ENCODE results near the gene FXYD4. TPM values are rescaled to one million over a fixed set of nuclear protein-coding genes. Genes with fewer than 3 reads are reported as not detected.

The FXYD4 gene
- total RNA-seq, 4 donors from 2014 or later: not detected

DNA sequence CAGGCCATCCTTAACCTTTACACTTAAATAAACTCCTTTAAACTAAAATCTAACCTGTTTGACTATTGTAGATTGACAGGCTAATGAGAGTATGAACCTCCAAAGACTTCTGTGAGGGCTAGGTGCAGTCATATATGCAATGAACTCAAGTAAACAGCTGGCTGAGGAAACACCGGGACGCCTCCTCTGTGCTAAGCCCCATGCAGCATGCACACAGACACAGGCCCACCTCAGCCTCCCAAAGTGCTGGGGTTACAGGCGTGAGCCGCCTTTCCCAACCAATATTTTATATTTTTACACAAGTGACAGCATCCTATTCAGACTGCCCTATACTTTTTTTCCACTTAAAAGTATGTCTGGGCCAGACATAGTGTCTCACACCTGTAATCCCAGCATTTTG, 1.5 kb upstream of the FXYD4 start:
- DNase-seq (ENCODE audit: low spot score) (no peak), ATAC-seq (ENCODE audit: low FRiP score) (no peak)
- TF ChIP-seq, protein P1, sequence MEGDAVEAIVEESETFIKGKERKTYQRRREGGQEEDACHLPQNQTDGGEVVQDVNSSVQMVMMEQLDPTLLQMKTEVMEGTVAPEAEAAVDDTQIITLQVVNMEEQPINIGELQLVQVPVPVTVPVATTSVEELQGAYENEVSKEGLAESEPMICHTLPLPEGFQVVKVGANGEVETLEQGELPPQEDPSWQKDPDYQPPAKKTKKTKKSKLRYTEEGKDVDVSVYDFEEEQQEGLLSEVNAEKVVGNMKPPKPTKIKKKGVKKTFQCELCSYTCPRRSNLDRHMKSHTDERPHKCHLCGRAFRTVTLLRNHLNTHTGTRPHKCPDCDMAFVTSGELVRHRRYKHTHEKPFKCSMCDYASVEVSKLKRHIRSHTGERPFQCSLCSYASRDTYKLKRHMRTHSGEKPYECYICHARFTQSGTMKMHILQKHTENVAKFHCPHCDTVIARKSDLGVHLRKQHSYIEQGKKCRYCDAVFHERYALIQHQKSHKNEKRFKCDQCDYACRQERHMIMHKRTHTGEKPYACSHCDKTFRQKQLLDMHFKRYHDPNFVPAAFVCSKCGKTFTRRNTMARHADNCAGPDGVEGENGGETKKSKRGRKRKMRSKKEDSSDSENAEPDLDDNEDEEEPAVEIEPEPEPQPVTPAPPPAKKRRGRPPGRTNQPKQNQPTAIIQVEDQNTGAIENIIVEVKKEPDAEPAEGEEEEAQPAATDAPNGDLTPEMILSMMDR (IDR thresholded peaks at IDR 0.05): no peak

DNA sequence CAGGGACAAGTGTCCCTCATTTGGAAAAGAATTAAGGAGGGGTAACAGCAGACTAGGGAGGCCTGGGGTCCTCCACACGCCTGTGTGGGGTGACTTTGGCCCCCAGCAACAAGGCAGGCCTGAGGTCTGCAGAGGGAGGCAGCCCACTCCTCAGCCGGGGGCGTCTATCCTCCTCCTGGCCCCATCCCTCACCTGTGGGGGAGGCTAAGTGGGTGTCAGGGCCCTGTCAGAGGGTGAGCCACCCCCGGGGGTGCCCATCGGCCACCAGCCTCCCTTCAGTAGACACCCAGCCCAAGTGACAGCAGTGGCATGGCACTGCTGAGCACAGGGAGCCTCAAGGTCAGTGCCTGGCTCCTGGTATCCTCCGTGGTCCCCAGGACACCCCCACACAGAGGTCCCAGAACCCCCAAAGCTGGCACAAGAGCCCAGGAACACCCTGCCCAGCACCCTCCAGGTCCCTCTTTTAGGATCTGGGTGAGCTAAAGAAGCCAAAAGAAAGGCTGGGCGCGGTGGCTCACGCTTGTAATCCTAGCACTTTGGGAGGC, 693 bp upstream of the FXYD4 start:
- DNase-seq (ENCODE audit: low spot score) (no peak), ATAC-seq (ENCODE audit: low FRiP score) (no peak)
- TF ChIP-seq, protein P1 (IDR thresholded peaks at IDR 0.05): no peak

DNA sequence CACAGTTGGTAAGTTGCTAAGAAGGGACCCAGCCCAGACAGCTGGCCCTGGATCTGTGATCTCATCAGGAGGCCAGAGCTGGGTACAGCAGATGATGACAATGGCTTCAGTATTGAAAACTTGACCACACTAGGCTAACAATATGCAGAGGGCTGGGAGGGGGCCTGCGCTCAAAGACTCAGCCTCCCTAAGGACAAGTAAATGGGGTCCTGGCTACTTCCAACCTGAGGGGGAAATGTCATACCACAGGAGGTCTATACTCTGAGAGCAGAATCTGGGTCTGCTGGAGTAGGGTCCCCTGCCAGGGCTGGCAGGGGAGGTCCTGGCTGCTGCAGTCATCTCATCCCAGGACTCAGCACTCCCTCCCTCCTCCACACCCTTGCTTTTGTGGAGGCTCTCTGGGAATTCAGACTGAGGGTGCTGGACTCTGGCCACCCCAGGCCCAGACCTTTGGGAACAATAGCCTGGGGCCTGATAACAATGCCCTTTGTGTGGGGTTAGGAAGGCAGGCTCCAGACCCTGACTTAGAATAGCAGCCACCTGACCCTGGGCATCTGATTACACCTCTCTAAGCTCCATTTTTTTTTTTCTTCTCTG, 1.4 kb downstream of the FXYD4 start:
- TF ChIP-seq, protein P1 (IDR thresholded peaks at IDR 0.05): no peak
- no peak for DNase-seq (ENCODE audit: low spot score)
- ATAC-seq (ENCODE audit: low FRiP score): no peak

DNA sequence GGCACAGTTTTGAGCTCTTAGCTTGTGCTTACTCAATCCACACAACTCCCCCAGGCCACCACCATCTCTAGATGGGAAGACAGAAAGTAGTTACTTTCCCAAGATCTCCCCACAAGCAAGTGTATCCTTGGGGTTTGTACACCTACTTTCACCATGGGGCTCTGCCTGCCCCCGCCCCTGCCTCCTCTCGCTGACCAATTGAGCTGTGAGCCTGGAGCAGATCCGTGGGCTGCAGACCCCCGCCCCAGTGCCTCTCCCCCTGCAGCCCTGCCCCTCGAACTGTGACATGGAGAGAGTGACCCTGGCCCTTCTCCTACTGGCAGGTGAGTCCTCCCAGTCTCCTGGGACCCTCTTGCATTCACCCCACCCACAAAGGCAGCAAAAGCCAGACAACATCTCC, 2.0 kb downstream of the FXYD4 start:
- TF ChIP-seq, protein P1 (IDR thresholded peaks at IDR 0.05): no peak
- no peak for ATAC-seq (ENCODE audit: low FRiP score)
- DNase-seq (ENCODE audit: low spot score): no peak

DNA sequence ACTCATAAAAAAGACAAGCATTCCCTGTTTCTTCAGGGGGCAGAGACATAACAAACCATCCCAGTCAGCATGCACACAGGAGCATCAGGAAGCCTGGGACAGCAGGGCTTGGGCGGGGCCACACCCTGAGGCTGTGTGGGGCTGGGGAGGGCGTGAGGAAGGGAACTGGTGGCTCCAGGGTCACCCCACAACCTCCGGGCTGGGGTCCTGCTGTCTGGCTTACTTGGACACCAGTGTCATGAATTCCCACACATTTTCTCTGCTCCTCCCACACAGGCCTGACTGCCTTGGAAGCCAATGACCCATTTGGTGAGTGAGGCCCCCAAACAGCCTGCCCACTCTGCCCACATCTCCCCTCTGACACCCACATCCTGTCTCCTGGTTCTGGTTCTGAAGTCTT, 2.8 kb downstream of the FXYD4 start:
- DNase-seq (ENCODE audit: low spot score) (no peak), ATAC-seq (ENCODE audit: low FRiP score) (no peak)
- TF ChIP-seq, protein P1 (IDR thresholded peaks at IDR 0.05): no peak

DNA sequence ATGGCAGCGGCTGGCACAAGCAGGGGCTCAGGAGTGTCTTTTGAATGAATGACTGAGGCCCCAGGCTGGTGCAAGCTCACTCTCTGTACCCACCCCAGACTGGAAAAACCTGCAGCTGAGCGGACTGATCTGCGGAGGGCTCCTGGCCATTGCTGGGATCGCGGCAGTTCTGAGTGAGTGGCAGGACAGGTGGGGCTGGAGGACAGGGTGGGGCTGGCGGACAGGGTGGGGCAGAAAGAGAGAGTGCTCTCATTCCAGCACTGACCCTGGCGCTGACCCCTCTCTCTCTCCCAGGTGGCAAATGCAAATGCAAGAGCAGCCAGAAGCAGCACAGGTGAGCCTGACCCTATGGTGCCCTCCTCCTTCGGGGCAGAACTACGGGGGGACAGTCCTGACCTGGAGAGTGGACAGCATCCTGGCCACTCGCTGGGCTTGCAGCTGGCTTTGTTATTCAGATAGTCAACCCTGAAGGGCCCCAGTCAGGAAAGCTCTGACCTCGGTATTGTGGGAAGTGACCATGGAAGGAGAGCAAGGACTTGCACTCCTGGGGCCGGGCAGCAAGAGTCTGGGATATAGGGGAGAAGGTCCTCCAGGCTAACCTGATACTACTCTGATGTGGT, 4.1 kb downstream of the FXYD4 start:
- no peak for ATAC-seq (ENCODE audit: low FRiP score)

More for the DNA sequence above, 4.1 kb downstream of the FXYD4 start:
- TF ChIP-seq, protein P1 (IDR thresholded peaks at IDR 0.05): no peak
- DNase-seq (ENCODE audit: low spot score): no peak
